CD4-positive, alpha-beta T cell treated with Interleukin-17A for 4 hours (primary cell): ENCODE results near the gene FAM200A.
"Not testable (repeated sequence)": the region's sequence is repeated elsewhere in the genome, so short reads cannot be mapped to it uniquely, and the experiment has no call there.

Experiments
- DNase-seq: peaks from one replicate; pipeline ENCODE4 v3.0.0-alpha.2; 2020; ENCODE audit warnings: mixed read lengths

FAM200A gene

DNA sequence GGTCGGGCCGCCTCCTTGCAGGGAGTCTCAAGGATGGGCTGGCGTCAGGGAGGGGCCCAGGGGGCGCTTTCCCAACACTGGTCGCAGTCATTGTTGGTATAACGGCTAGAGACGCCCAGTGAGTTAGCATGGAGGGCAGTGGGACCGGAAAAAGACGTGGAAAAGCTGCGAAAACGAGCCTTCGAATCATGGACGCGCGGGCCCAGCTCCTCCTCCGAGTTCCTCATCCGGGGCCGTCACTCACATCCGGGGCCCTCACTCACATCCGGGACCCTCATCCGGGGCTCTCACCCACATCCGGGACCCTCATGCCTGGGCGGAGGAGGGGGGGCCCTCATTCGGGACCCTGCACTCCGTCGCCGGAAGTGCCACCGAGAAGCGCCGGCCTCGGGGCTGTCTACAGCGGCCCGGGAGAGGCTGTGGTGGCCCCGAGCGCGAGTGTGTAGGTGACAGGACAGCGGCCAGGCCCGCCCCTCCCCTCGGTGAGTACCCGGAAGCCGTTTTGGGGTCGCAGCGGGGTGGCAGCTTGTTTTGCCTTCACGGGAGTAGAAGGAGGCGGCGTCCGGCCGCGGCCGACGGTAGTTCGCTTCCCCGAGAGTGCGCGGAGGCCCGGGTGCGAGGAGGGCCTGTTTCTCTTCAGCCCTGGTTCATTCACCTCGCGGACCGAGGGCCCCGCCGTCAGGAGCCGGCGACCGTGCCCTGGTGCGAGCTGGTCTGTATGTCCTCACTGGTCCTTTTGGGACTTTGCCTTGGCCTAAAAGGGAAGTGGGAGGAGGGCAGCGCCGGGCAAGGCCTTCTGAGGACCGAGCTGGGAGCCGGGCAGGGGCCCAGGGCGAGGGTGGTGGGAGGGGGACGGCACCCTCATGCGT, 6.6 kb upstream of the FAM200A start, which contains the start of gene ZNF655:
Gene ZNF655, plus strand, starts transcription at position 337 of the 869 bp plus-strand sequence. CDS start 1,918 bp downstream, outside the sequence.
- DNase-seq, result peak; percentile 89

DNA sequence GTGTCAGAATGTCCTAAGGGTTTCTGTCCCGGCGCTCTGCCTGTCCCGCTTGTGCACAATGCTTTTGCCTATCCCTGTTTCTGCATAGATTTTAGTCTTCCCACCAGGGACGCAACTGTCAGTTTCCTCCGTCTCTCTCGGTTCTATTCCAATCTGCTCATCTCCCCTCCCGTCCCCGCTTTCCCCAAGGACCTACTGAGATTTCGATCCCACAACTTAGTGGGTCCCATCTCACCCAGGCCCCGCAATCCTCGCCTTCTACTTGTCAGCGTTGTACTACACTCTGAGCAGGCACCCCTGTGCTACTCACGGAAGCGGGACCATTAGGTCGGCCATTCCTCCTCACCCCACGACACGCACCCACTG, 6.0 kb upstream of the FAM200A start:
- no peak for DNase-seq

DNA sequence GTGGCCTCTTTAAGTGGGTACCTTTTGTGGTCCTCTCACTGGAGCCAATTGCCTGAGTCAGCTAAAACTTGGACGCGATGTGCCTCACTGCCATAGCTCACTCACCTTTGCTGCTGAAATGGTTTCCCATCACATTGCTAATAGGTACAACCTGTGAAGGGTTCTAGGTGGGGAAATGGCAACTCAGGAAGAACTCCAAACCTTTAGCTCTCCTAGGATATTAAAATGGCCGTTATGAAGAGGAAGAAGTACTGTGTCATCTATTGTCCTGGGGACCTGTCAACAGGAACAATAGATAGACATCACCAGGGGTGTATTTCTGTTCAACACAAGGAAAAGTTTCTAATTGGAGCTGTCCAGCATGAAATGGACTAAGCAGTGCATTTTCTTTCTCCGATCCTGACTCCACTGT, 5.3 kb upstream of the FAM200A start:
- DNase-seq, result no peak

DNA sequence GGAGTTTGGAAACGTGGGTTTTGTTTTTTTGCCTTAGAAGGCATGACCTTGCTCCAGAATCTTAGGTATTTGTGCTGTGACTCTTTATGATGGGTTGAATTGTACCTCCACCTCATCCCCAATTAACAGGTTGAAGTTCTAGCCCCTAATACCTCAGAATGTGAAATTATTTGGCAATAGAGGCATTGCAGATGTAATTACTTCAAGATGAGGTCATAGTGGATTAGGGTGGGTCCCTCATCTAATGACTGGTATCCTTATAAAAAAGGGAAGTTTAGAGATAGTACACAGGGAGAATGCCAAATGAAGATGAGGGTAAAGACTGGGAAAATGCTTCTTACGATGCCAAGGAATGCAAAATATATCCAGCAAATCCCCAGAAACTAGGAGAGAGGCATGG, 3.0 kb upstream of the FAM200A start:
- no peak for DNase-seq

DNA sequence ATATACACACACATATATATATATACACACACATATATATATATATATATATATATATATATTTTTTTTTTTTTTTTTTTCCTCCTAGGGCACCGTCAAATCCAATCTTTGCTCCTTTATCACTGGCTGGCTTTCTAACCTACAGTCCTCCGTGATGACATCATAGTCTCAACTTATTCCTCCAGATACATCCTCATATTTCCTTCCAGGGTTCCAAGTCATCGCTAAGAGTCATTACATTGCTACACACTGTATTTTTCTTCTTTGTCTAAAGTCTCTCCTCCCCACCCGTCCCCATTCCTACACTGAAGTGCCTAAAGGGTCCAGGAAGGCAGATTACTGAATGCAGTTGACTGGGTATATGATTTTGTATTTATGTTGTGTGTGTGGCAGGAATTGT, 1.1 kb upstream of the FAM200A start:
- no peak for DNase-seq

DNA sequence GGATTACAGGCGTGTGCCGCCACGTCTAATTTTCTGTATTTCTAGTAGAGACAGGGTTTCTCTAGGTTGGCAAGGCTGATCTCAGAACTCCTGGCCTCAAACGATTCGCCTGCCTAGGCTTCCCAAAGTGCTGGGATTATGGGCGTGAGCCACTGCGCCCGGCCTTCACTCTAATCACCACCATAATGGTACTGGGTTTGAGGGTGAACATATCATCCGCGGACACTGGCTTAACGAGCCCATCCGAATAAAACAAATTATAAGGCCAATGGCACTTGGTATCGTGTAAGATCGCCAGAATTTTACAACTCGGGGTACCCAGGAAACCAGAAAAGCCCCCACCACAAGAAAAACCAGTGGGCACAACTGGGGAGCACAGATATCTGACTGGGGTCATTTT, 580 bp downstream of the FAM200A start:
- DNase-seq, result no peak

DNA sequence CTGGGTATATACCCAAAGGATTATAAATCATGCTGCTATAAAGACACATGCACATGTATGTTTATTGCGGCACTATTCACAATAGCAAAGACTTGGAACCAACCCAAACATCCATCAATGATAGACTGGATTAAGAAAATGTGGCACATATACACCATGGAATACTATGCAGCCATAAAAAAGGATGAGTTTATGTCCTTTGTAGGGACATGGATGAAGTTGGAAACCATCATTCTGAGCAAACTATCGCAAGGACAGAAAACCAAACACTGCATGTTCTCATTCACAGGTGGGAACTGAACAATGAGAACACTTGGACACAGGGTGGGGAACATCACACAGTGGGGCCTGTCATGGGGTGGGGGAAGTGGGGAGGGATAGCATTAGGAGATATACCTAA, 2.4 kb downstream of the FAM200A start:
- not testable (repeated sequence) for DNase-seq

DNA sequence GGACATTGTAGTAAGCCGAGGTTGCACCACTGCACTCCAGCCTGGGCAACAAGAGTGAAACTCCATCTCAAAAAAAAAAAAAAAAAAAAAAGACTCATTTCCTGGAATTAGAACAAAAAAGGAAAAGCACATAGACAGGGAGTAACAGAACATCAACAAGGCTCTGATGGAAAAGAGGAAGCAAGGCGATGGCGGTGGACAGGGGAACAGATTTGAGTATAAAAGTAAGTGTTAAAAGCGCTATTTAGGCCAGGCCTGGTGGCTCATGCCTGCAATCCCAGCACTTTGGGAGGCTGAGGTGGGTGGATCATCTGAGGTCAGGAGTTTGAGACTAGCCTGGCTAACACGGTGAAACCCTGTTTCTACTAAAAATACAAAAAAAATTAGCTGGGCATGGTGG, 6.6 kb downstream of the FAM200A start:
- not testable (repeated sequence) for DNase-seq

DNA sequence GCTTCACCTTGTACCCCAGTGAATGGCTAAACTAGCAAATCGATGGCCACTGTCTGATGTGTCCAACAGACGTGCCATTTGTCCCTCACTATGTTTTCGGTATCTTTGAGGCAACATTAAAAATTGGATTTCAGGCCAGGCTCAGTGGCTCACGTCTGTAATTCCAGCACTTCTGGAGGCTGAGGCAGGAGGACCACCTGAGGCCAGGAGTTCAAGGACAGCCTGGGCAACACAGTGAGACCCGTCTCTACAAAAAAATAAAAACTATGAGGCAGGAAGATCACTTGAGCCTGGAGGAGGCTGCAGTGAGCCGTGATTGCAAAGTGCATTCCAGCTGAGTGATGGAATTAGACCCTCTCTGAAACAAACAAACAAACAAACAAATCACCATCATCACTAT, 8.0 kb downstream of the FAM200A start:
- DNase-seq, result no peak

DNA sequence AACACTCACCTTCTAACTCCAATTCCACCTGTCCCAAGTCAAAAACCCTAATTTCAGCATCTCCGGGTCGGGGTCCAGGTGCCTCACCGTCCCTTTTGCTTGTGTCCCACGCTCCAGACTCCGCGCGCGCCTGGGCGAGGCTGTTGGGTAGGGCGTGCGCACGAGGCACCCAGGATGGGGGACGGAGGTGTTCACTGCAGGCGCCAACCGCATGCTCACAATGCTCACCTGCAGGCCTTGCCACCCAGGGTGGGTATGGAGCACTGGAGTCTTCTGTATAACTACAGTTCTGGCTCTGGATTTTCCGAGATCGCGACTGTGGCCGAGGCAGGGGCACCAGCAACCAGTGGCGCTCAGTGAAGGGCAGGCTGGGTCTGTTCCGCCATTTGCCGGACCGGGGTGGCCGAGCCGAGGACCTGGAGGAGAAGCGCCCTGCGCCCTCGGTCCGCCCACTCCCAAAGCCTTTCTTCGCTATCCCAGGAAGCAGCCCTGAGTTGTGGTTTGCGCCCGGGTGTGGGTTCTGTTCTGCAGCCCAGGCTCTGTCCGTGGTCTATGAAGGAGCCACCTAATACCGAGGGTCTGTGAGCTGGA, 8.7 kb downstream of the FAM200A start:
- no peak for DNase-seq

DNA sequence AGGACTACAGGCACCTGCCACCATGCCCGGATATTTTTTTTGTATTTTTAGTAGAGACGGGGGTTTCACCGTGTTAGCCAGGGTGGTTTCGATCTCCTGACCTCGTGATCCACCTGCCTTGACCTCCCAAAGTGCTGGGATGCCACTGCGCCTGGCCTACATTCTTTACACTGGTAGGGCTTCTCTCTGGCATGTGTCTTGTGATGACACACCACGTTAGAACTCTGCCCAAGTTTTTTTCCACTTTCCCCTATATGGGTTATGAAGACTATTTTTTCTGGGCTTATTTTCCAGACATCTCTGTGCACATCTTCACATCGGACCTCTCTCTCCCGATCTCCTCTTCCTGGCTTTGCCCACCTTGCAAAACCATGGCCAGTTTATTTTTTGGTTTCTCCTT, 10.7 kb downstream of the FAM200A start:
- DNase-seq, result no peak

DNA sequence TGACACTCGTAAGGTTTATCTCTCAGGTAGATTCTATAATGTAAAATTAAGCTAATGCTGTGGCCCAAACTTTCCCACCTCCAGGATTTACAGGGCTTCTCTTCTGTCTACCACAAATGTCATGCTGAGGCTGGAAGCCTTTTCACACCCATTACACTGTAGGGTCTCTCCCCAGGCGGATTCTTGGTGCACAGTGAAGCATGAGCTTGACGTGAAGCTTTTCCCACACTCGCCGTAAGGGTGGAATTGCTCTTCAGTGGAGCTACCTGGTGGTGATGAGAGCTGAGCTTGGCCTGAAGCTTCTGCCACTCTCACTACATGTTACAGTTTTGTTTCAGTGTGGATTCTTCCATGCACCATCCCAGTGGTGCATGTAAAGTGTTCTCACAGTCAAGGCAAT, 11.4 kb downstream of the FAM200A start:
- DNase-seq, result no peak

DNA sequence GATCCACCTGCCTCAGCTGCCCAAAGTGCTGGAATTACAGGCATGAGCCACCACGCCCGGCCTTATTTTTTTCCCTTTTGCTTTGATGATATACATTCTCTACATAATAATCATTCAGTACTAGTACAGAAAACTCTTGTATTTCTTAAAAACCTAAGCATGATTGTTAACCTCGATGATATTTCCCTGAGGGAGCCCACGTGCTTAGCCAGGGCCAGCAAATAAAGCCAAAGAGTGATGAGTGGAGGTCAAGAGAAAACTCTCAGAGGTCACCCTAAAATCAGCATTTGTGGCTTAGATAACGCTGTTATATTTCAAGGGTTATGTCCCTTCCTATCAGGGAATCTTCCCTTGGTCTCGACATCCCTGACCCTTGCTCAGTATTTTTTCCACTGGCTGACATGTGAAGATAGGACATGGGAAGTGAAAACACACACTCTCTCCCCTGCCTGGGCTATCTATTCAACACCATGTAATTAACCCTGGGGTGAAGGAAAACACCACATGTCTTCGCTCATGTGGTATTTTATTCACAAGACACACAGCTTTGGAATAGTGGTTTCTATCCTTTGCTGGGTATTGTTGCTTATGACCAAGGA, 12.6 kb downstream of the FAM200A start:
- DNase-seq, result no peak

DNA sequence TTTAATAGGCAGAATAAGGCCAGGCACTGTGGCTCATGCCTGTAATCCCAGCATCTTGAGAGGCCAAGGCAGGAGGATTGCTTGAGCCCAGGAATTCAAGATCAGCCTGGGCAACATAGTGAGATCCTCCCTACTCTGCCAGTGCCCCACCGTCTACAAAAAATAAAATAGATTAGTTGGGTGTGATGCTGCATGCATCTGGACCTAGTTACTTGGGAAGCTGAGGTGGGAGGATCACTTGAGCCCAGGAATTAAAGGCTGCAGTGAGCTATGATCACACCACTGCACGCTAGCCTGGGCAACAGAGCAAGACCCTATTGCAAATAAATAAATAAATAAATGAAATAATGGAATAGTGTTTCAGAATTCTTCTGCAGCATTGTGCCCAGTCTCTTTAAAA, 16.2 kb downstream of the FAM200A start:
- no peak for DNase-seq

DNA sequence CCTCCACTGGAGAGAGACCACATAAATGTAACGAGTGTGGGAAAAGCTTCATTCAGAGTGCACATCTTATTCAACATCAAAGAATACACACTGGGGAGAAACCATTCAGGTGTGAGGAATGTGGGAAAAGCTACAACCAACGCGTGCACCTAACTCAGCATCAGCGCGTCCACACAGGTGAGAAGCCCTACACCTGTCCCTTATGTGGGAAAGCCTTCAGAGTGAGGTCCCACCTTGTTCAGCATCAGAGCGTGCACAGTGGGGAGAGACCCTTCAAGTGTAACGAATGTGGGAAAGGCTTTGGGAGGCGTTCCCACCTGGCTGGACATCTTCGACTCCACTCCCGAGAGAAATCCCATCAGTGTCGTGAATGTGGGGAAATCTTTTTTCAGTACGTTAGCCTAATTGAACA, 20.6 kb downstream of the FAM200A start:
- DNase-seq, result no peak

DNA sequence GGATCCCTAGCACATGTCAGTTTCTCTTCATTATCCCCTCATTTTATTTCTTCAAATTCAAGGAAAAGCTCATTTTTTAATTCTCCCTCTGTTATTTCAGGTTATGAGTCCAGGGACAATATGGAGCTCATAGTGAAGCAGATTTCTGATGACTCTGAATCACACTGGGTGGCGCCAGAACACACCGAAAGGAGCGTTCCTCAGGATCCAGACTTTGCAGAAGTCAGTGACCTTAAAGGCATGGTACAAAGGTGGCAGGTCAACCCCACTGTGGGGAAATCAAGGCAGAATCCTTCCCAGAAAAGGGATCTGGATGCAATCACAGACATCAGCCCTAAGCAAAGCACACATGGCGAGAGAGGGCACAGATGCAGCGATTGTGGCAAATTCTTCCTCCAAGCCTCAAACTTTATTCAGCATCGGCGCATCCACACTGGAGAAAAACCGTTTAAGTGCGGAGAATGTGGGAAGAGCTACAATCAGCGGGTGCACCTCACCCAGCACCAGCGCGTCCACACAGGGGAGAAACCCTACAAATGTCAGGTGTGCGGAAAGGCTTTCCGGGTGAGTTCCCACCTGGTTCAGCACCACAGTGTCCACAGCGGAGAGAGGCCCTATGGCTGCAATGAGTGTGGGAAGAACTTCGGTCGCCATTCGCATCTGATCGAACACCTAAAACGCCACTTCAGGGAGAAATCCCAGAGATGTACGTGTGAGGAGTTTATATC, 26.0 kb downstream of the FAM200A start:
- peak; percentile 49 for DNase-seq

DNA sequence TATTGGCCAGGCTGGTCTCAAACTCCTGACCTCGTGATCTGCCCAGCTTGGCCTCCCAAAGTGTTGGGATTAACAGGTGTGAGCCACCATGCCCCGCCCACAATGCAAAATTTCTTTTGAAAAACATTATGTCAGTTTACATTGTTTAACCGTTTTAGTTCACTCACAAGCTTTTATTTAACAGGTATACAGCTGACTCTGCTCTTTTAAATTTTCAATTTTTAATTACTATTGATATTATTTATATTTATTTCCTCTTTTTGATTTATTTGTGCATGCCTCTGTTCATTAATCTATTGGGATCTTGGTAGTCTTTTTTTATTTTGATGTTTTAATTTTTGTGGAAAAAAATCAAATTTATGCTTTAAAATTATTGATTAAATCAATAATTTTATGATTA, 30.5 kb downstream of the FAM200A start:
- no peak for DNase-seq

DNA sequence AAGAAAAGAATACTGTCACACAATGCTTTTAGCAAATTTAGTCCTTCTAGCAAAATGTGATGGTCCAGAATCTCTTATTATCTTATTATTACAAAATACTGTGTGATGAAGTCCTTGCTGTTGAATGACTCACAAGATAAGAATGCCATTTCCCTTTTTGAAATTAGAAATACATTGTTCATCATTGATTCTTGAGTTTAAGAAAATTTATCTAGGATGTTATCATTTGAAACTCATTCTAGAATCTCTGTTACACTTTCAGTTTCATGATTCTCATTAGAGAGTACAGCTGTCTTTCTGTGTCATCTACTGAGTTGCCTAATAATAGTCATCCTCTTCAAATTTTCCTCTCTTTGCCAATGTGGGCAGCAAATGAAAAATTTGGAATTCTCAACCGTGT, 37.9 kb downstream of the FAM200A start:
- DNase-seq, result no peak

DNA sequence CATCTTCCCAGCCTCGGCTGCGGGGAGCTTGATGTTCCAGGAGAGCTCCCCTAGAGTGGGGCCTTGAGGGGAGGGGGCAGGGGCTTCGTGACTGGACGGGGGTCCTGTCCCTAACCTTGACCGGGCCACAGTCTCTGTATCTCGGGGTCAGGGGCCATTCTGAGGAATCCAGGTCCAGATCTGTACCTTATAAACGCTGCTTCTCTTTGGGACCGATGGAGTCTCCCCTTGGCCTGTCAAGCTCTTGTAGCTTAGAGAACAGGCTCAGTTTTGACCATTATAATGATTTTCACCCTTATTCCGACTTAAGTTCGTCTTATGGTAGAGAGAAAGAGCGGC, 46.6 kb downstream of the FAM200A start:
- no peak for DNase-seq

DNA sequence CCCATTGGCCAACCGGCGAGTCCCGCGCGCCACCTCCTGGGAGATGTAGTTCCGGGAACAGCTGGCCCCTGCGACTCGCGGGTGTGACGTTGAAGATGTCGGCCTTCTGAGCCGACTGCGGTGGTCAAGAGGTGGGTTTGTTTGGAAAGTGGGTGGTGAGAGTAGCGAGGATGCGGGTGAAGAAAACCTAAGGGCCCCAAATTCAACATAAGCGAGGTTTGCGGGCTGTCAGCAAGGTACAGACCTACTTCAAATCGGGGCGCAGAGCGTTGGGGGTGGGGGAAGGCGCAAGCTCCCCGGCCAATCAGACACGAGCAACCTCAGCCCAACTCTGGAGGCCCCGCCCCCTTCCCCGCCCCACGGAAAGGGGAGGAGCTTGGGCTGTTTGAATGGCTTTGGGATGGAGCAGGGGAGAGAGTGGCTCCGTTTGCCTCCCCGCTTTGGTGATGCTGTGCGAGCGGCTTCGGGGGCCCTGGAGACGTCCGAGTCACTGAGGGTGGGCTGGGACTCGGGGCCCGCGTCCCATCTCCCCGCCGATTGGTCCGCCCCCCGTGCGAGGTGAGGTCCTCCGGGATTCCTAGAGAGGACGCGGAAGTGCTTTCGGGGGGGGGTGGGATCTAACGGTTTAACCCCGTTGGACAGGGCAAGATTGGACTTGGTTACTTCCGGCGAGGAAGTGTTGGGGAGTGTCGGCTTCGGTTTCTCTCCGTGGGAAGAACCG, 47.2 kb downstream of the FAM200A start, which contains the start of gene ZKSCAN5:
Gene ZKSCAN5, plus strand, starts transcription at position 60 of the 721 bp plus-strand sequence. CDS start 1,383 bp downstream, outside the sequence.
- peak; percentile 98 for DNase-seq

DNA sequence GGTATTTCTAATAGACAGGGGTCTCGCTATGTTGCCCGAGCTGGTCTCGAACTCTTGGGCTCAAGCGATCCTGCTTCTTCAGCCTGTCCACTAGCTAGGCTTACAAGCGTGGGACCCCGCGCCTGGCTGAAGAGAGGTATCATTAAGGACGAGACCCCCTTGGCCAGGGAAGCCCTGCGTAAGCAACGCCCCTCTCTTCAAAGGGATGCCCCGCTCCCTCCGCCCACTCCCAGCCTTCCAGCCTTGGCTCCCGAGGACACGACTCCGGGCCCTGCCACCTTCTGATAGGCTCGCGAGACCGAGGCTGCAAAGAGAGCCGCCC, 47.7 kb downstream of the FAM200A start:
- no peak for DNase-seq

DNA sequence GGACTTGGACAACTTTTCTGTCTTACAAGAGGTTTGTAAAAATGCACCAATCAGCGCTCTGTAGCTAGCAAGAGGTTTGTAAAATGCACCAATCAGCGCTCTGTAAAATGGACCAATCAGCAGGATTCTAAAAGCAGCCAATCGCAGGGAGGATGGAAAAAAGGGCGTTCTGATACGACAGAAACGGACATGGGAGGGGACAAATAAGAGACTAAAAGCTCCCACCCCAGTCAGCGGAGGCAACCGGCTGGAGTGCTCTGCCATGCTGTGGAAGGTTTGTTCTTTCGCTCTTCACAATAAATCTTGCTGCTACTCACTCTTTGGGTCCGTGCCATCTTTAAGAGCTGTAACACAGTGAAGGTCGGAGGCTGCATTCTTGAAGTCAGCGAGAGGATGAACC, 50.7 kb downstream of the FAM200A start:
- DNase-seq, result not testable (repeated sequence)

DNA sequence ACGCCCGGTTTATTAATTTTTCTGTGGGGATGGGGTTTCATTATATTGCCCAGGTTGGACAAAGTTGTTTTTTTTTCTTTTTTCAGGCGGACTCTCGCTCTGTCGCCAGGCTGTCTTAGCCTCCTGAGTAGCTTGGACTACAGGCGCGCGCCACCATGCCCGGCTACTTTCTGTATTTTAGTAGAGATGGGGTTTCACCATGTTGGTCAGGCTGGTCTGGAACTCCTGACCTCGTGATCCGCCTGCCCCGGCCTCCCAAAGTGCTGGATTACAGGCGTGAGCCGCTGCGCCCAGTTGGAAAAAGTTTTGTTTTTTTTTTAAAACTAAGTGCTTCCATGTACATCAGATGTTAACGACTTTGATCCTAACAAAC, 51.3 kb downstream of the FAM200A start:
- DNase-seq, result no peak
